Kidney epithelial cell (primary cell): ENCODE data around the gene INPP5J. TPM values are rescaled to one million over a fixed set of nuclear protein-coding genes. Genes with fewer than 3 reads are reported as not detected.

Experiments used
- DNase-seq: peaks from one replicate; pipeline ENCODE4 v3.0.0-alpha.2; 2010; ENCODE audit warnings: low read depth
- H3K27me3 ChIP-seq: 2 replicates; pipeline ENCODE4 v1.6.0; 2011; ENCODE audit warnings: low read length; ENCODE audit not compliant: control insufficient read depth, insufficient read depth
- H3K36me3 ChIP-seq: 2 replicates; pipeline ENCODE4 v1.5.1; 2011; ENCODE audit warnings: low read length; ENCODE audit not compliant: control insufficient read depth, insufficient read depth
- H3K4me3 ChIP-seq: 2 replicates; pipeline ENCODE4 v1.5.1; 2011; ENCODE audit warnings: low read depth, mild to moderate bottlenecking, control low read depth, low read length
- total RNA-seq: library from RNA; depleted of rRNA; stranded (reverse); fragments of >200 nt; gene quantifications from 2 replicates; pipeline ENCODE4 v1.2.3, GENCODE V29; 2015
- TF ChIP-seq, protein P1 (sequence below): IDR thresholded peaks from 2 replicates; pipeline ENCODE4 v1.5.1; 2011; ENCODE audit warnings: mild to moderate bottlenecking, moderate library complexity, low read length, control low read depth, inconsistent platforms; ENCODE audit not compliant: insufficient read depth, poor library complexity, severe bottlenecking

The INPP5J gene
- total RNA-seq, 1 donor from 2014 or later, result 5.6 TPM

GRCh38 chr22:31079095-31079642 lies 43.6 kb upstream of the INPP5J start:
- H3K36me3 ChIP-seq, result peaks cover 1% of the 10 kb centered on the region
- H3K27me3 ChIP-seq, result no peaks in the 10 kb centered on the region
- no peak for DNase-seq
- TF ChIP-seq, protein P1, sequence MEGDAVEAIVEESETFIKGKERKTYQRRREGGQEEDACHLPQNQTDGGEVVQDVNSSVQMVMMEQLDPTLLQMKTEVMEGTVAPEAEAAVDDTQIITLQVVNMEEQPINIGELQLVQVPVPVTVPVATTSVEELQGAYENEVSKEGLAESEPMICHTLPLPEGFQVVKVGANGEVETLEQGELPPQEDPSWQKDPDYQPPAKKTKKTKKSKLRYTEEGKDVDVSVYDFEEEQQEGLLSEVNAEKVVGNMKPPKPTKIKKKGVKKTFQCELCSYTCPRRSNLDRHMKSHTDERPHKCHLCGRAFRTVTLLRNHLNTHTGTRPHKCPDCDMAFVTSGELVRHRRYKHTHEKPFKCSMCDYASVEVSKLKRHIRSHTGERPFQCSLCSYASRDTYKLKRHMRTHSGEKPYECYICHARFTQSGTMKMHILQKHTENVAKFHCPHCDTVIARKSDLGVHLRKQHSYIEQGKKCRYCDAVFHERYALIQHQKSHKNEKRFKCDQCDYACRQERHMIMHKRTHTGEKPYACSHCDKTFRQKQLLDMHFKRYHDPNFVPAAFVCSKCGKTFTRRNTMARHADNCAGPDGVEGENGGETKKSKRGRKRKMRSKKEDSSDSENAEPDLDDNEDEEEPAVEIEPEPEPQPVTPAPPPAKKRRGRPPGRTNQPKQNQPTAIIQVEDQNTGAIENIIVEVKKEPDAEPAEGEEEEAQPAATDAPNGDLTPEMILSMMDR, result no peak
- H3K4me3 ChIP-seq, result no peak overlapping the region

DNA sequence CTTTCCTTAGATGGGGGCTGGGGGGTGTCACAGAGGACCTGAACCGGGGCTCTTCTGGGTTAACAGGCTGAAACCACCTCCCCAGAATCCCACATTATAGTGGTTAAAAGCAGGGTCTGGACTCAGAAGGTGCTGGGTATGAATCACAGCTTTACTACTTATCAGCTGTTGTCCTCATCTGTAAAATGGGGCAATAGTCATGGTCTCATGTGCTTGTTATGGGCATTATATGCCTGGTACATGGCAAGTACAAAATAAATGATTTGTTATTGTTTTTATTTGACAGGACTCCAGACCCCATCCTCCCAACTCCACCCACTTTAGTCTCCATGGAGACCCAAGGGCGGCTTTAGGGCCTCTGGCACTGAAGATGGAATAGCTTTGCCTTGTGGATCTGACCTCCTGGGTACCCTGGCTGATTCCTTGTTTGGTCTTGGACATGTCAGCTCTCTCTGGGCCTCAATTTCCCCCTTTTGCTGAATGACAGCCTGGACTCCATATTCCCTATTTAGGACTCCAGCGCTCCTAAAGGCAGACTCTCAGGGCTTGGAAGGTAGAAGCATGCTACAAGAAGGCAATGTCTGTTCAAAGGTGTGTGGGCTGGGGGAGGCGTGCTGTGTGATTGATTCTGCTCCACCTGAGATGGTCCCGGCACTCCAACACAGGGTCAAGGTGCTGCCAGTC lies 42.5 kb upstream of the INPP5J start:
- Histone ChIP-seq H3K27me3 (no peaks in the 10 kb centered on the region), H3K4me3 (peak overlapping the region; percentile 68), H3K36me3 (peaks cover 2% of the 10 kb centered on the region)
- no peak for DNase-seq
- TF ChIP-seq, protein P1, result no peak

GRCh38 chr22:31080848-31081649 lies 41.7 kb upstream of the INPP5J start, which contains the start of gene SMTN:
TSS of gene SMTN (plus strand) at chr22:31081318. CDS start at chr22:31083259, 1,941 bp downstream.
- no peaks in the 10 kb centered on the region for H3K27me3 ChIP-seq
- peak; percentile 51 for DNase-seq
- peak within 1 kb of the TSS; percentile 68 for H3K4me3 ChIP-seq
- H3K36me3 ChIP-seq, result peaks cover 2% of the 10 kb centered on the region
- TF ChIP-seq, protein P1, result peak; percentile 2

- Histone ChIP-seq H3K36me3 (peaks cover 2% of the 10 kb centered on the region), H3K27me3 (no peaks in the 10 kb centered on the region), H3K4me3 (peak overlapping the region; percentile 68)
- TF ChIP-seq, protein P1, result no peak
- DNase-seq, result no peak
These were observed 40.7 kb upstream of the INPP5J start for GRCh38 chr22:31081963-31082605.

DNA sequence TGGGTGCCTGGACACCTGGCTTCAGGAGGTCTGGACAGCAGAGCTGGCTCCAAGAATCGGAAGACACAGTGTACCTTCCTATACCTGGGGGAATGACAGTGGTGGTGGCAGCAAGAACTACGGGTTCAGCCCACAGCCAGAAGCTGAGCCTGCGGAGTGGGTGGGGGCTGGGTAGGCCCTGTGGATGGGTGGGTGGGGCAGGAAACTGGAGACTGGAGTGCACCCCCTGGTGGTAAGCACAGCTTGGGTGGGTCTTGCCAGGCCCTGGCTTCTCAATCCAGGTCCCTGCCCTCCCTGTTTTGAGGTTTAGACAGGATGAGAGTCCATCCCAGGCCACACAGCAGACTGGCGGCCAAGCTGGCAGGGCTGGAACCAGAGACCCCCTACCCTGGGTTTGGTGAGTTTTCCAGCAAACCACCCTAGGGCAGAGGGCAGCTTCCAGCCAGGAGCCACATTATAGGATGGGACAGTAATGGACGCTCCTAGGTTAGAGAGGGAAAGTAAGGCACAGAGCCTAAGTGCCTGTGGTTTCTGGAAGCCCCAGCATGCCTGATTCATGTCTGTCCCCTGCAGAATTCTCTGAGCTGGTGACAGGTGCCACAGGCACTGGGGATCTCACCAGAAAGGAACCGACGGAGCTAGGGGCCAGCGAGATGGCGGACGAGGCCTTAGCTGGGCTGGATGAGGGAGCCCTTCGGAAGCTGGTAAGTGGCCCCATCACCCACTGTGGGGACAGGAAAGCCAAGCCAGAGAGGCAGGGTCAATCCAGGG lies 40.0 kb upstream of the INPP5J start:
- Histone ChIP-seq H3K4me3 (peak overlapping the region; percentile 68), H3K27me3 (no peaks in the 10 kb centered on the region), H3K36me3 (peaks cover 2% of the 10 kb centered on the region)
- TF ChIP-seq, protein P1, result peak; percentile 66
- no peak for DNase-seq
